GM23248 (cell line): ENCODE data around the gene TENT4A. TPM values are rescaled to one million over a fixed set of nuclear protein-coding genes. Genes with fewer than 3 reads are reported as not detected.

Source experiments
- DNase-seq: peaks from one replicate; pipeline ENCODE4 v3.0.0-alpha.2; 2015
- H2AFZ ChIP-seq: fragments of 200-600 bp; sonication (generic); 2 replicates; pipeline ENCODE4 v1.6.1; 2016; ENCODE audit warnings: antibody characterized with exemption
- H3F3A ChIP-seq: fragments of 200-600 bp; sonication (generic); 2 replicates; pipeline ENCODE4 v1.6.1; 2016; ENCODE audit warnings: mild to moderate bottlenecking, antibody characterized with exemption, mixed run types; ENCODE audit not compliant: insufficient read depth
- H3K27ac ChIP-seq: fragments of 200-600 bp; sonication (generic); 2 replicates; pipeline ENCODE4 v1.5.1; 2016; ENCODE audit warnings: mild to moderate bottlenecking
- H3K27me3 ChIP-seq: fragments of 200-600 bp; sonication (generic); replicated peaks from 2 replicates; pipeline ENCODE4 v1.6.1; 2016; ENCODE audit warnings: mild to moderate bottlenecking; ENCODE audit not compliant: insufficient read depth
- H3K36me3 ChIP-seq: fragments of 200-600 bp; sonication (generic); 2 replicates; pipeline ENCODE4 v1.6.1; 2016; ENCODE audit warnings: low read depth, mild to moderate bottlenecking
- H3K4me1 ChIP-seq: fragments of 200-600 bp; sonication (generic); 2 replicates; pipeline ENCODE4 v1.6.1; 2016; ENCODE audit warnings: mild to moderate bottlenecking; ENCODE audit not compliant: insufficient read depth
- H3K4me2 ChIP-seq: fragments of 200-600 bp; sonication (generic); one replicate; pipeline ENCODE4 v1.6.1; 2016; ENCODE audit warnings: mild to moderate bottlenecking; ENCODE audit not compliant: unreplicated experiment
- H3K4me3 ChIP-seq: fragments of 200-600 bp; sonication (generic); 2 replicates; pipeline ENCODE4 v1.5.1; 2016; ENCODE audit warnings: mild to moderate bottlenecking
- H3K79me2 ChIP-seq: fragments of 200-600 bp; sonication (generic); 2 replicates; pipeline ENCODE4 v1.6.1; 2016; ENCODE audit warnings: mild to moderate bottlenecking; ENCODE audit not compliant: insufficient read depth
- H3K9ac ChIP-seq: fragments of 200-600 bp; sonication (generic); 2 replicates; pipeline ENCODE4 v1.6.1; 2016; ENCODE audit warnings: mild to moderate bottlenecking
- H3K9me2 ChIP-seq: fragments of 200-600 bp; sonication (generic); 2 replicates; pipeline ENCODE4 v1.6.1; 2016; ENCODE audit warnings: mixed run types, mild to moderate bottlenecking, moderate library complexity; ENCODE audit not compliant: insufficient read depth
- H3K9me3 ChIP-seq: fragments of 200-600 bp; sonication (generic); one replicate; pipeline ENCODE4 v1.6.1; 2017; ENCODE audit warnings: low read depth
- H4K20me1 ChIP-seq: fragments of 200-600 bp; sonication (generic); 2 replicates; pipeline ENCODE4 v1.6.0; 2016; ENCODE audit not compliant: insufficient read depth
- EZH2 ChIP-seq: fragments of 200-600 bp; sonication (generic); IDR thresholded peaks from 2 replicates; pipeline ENCODE4 v1.6.1; 2018; ENCODE audit warnings: antibody characterized with exemption, mild to moderate bottlenecking; ENCODE audit not compliant: insufficient read depth, poor library complexity, severe bottlenecking
- EZH2phosphoT487 ChIP-seq: fragments of 200-600 bp; sonication (generic); IDR thresholded peaks from 2 replicates; pipeline ENCODE4 v1.6.1; 2018; ENCODE audit warnings: antibody characterized with exemption, moderate library complexity, mild to moderate bottlenecking, low read depth; ENCODE audit not compliant: insufficient read depth
- WGBS, 2 experiments: methylation state at CpG; one replicate each; pipeline ENCODE4 v1.1.6; 2015 to 2017; ENCODE audit warnings: low lambda C conversion rate in 2 of 2, low coverage in 1 of 2; ENCODE audit errors: missing lambda C conversion rate in 2 of 2; 5-methylcytosine and 5-hydroxymethylcytosine counted together
- in situ Hi-C: fragments of 300-500 bp; cut with MboI; formaldehyde crosslinking; loops from 2 replicates; pipeline ENCODE4 v1.15.0; 2020
- polyA plus RNA-seq: library from polyadenylated mRNA; unstranded; fragments of >200 nt; fragmentation: Nextera tagmentation; extraction: Ambion mirVana; gene quantifications from 2 replicates; pipeline ENCODE4 v1.2.1, GENCODE V29; 2016
- total RNA-seq: library from RNA; depleted of rRNA; stranded (reverse); fragments of >200 nt; shearing (Covaris generic); gene quantifications from 2 replicates; pipeline ENCODE4 v1.2.3, GENCODE V29; 2014

TENT4A gene
- total and polyA plus RNA-seq, 2 experiments from 2014 or later: 3.0 to 17.6 TPM

- in situ Hi-C loops: no loop called here
- TF ChIP-seq EZH2phosphoT487 (no peak), EZH2 (no peak)
- Histone ChIP-seq H3K79me2 (no peaks in the 10 kb centered on the region), H2AFZ (no peak overlapping the region), H3F3A (no peaks in the 10 kb centered on the region), H3K9me3 (no peaks in the 10 kb centered on the region), H3K36me3 (no peaks in the 10 kb centered on the region), H3K4me2 (no peak overlapping the region), H3K4me3 (no peak overlapping the region), H4K20me1 (no peaks in the 10 kb centered on the region), H3K4me1 (no peaks in the 10 kb centered on the region), H3K27me3 (no peaks in the 10 kb centered on the region), H3K27ac (no peak overlapping the region), H3K9ac (no peak overlapping the region), H3K9me2 (no peaks in the 10 kb centered on the region)
- 97 to 99% methylated on average over 5 of the region's 5 CpGs for WGBS, 2 experiments
- no peak for DNase-seq
Observed at GRCh38 chr5:6673031-6673430, 40.2 kb upstream of the TENT4A start.

GRCh38 chr5:6673963-6674362, 39.3 kb upstream of the TENT4A start:
- Histone ChIP-seq H3K36me3 (no peaks in the 10 kb centered on the region), H3K4me3 (no peak overlapping the region), H3K9ac (no peak overlapping the region), H3K4me1 (no peaks in the 10 kb centered on the region), H3K27ac (no peak overlapping the region), H3K9me2 (no peaks in the 10 kb centered on the region), H4K20me1 (no peaks in the 10 kb centered on the region), H3F3A (no peaks in the 10 kb centered on the region), H3K4me2 (no peak overlapping the region), H3K27me3 (no peaks in the 10 kb centered on the region), H3K79me2 (no peaks in the 10 kb centered on the region), H2AFZ (no peak overlapping the region), H3K9me3 (no peaks in the 10 kb centered on the region)
- TF ChIP-seq EZH2phosphoT487 (no peak), EZH2 (no peak)
- in situ Hi-C loops: no loop called here
- DNase-seq: no peak
- WGBS, 2 experiments: 96 to 100% methylated on average over 1 of the region's 1 CpG

GRCh38 chr5:6674421-6674820, 38.8 kb upstream of the TENT4A start:
- H3K36me3 ChIP-seq: no peaks in the 10 kb centered on the region
- no peak overlapping the region for H3K27ac ChIP-seq
- H3K4me2 ChIP-seq: no peak overlapping the region
- no peaks in the 10 kb centered on the region for H3F3A ChIP-seq
- no peak overlapping the region for H2AFZ ChIP-seq
- no peaks in the 10 kb centered on the region for H3K9me3 ChIP-seq
- in situ Hi-C loops: no loop called here
- H3K27me3 ChIP-seq: no peaks in the 10 kb centered on the region
- no peak overlapping the region for H3K4me3 ChIP-seq
- no peaks in the 10 kb centered on the region for H3K4me1 ChIP-seq
- no peak overlapping the region for H3K9ac ChIP-seq
- no peak for DNase-seq
- H3K79me2 ChIP-seq: no peaks in the 10 kb centered on the region
- TF ChIP-seq EZH2 (no peak), EZH2phosphoT487 (no peak)
- WGBS, 2 experiments: 43 to 61% methylated on average over 3 of the region's 3 CpGs
- H4K20me1 ChIP-seq: no peaks in the 10 kb centered on the region
- no peaks in the 10 kb centered on the region for H3K9me2 ChIP-seq

- no peaks in the 10 kb centered on the region for H3K9me3 ChIP-seq
- in situ Hi-C loops: no loop called here
- H3K27me3 ChIP-seq: no peaks in the 10 kb centered on the region
- WGBS, 2 experiments: 96% methylated on average over 10 of the region's 10 CpGs
- no peak overlapping the region for H3K27ac ChIP-seq
- no peak overlapping the region for H3K4me3 ChIP-seq
- H3K36me3 ChIP-seq: no peaks in the 10 kb centered on the region
- no peaks in the 10 kb centered on the region for H4K20me1 ChIP-seq
- H3K9ac ChIP-seq: no peak overlapping the region
- no peaks in the 10 kb centered on the region for H3K9me2 ChIP-seq
- no peak for DNase-seq
- no peak overlapping the region for H3K4me2 ChIP-seq
- H3F3A ChIP-seq: no peaks in the 10 kb centered on the region
- no peak for TF ChIP-seq EZH2phosphoT487
- TF ChIP-seq EZH2: no peak
- H2AFZ ChIP-seq: no peak overlapping the region
- no peaks in the 10 kb centered on the region for H3K79me2 ChIP-seq
- H3K4me1 ChIP-seq: no peaks in the 10 kb centered on the region
Observed at GRCh38 chr5:6674886-6675285, 38.3 kb upstream of the TENT4A start.
